Measurements from ENCODE around the gene SDK2. TPM values are rescaled to one million over a fixed set of nuclear protein-coding genes. Genes with fewer than 3 reads are reported as not detected.

SDK2 gene
- total RNA-seq, 1 donor from 2014 or later, result 3.9 TPM

- intact Hi-C loops (cut with micrococcal nuclease), result loop anchor here (2.0 kb wide), 3 partner anchors 51 to 163 kb away; no protein-coding TSS in a partner anchor
Observed at GRCh38 chr17:73591296-73592078, 52.8 kb downstream of the SDK2 start.

- intact Hi-C loops (cut with micrococcal nuclease), result no loop called here
Observed at GRCh38 chr17:73589363-73589980, 54.8 kb downstream of the SDK2 start.

GRCh38 chr17:73588891-73589290, 55.4 kb downstream of the SDK2 start:
- intact Hi-C loops (cut with micrococcal nuclease), result no loop called here

- intact Hi-C loops (cut with micrococcal nuclease), result no loop called here
Observed at GRCh38 chr17:73588301-73588846, 55.9 kb downstream of the SDK2 start.

- intact Hi-C loops (cut with micrococcal nuclease), result no loop called here
Observed at GRCh38 chr17:73586921-73587602, 57.2 kb downstream of the SDK2 start.

- intact Hi-C loops (cut with micrococcal nuclease), result no loop called here
Observed at GRCh38 chr17:73586275-73586832, 57.9 kb downstream of the SDK2 start.

- intact Hi-C loops (cut with micrococcal nuclease), result no loop called here
Observed at GRCh38 chr17:73585583-73585982, 58.7 kb downstream of the SDK2 start.

- intact Hi-C loops (cut with micrococcal nuclease), result no loop called here
Observed at GRCh38 chr17:73584987-73585386, 59.3 kb downstream of the SDK2 start.

- intact Hi-C loops (cut with micrococcal nuclease), result no loop called here
Observed at GRCh38 chr17:73584049-73584448, 60.2 kb downstream of the SDK2 start.

GRCh38 chr17:73582821-73583220, 61.4 kb downstream of the SDK2 start:
- intact Hi-C loops (cut with micrococcal nuclease), result no loop called here

GRCh38 chr17:73582359-73582758, 61.9 kb downstream of the SDK2 start:
- intact Hi-C loops (cut with micrococcal nuclease), result no loop called here

GRCh38 chr17:73581379-73581778, 62.9 kb downstream of the SDK2 start:
- intact Hi-C loops (cut with micrococcal nuclease), result no loop called here

GRCh38 chr17:73580073-73580710, 64.1 kb downstream of the SDK2 start:
- intact Hi-C loops (cut with micrococcal nuclease), result no loop called here

GRCh38 chr17:73576556-73577098, 67.6 kb downstream of the SDK2 start:
- intact Hi-C loops (cut with micrococcal nuclease), result no loop called here

- intact Hi-C loops (cut with micrococcal nuclease), result no loop called here
Observed at GRCh38 chr17:73575470-73576221, 68.6 kb downstream of the SDK2 start.

GRCh38 chr17:73571511-73572130, 72.6 kb downstream of the SDK2 start:
- intact Hi-C loops (cut with micrococcal nuclease), result no loop called here

GRCh38 chr17:73569762-73570319, 74.4 kb downstream of the SDK2 start:
- intact Hi-C loops (cut with micrococcal nuclease), result no loop called here

- intact Hi-C loops (cut with micrococcal nuclease), result no loop called here
Observed at GRCh38 chr17:73568934-73569333, 75.3 kb downstream of the SDK2 start.
